ENCODE data around the gene TPM2. TPM values are rescaled to one million over a fixed set of nuclear protein-coding genes. Genes with fewer than 3 reads are reported as not detected.

Gene TPM2
- total and polyA plus RNA-seq, 2 donors (not counting 1 experiment from before 2014, with no cell fraction given): 2.4 to 6.3 TPM

GRCh38 chr9:35723426-35723825, 33.7 kb upstream of the TPM2 start:
- intact Hi-C loops (cut with micrococcal nuclease): no loop called here
- peaks cover 38% of the 10 kb centered on the region for H3K79me2 ChIP-seq (ENCODE audit: control insufficient read depth, insufficient read depth, low read length)
- no peaks in the 10 kb centered on the region for H3K9me3 Mint-ChIP-seq (ENCODE audit: insufficient read depth)
- no peak for ATAC-seq (ENCODE audit: low read depth)
- no peak overlapping the region for H2AFZ ChIP-seq (ENCODE audit: insufficient read depth, low read depth, low read length, poor library complexity, severe bottlenecking)
- H3K36me3 ChIP-seq (replicated peaks in 1 of 2; ENCODE audit: control extremely low read depth in 1 of 2, control insufficient read depth in 1 of 2, extremely low read depth in 1 of 2, insufficient read depth in 2 of 2, low read length in 1 of 2): peaks cover 17 to 88% of the 10 kb centered on the region in 2 experiments
- CTCF ChIA-PET: interaction anchor here (0.5 to 20.4 kb wide), 4 partner anchors 8 to 105 kb away, joined by 3 to 195 read pairs (median 14); partner anchors contain the start of genes CREB3, TLN1 and TPM2
- H3K4me1 ChIP-seq (ENCODE audit: control insufficient read depth in 2 of 2, insufficient read depth in 2 of 2, low read length in 2 of 2): peaks cover 38 to 41% of the 10 kb centered on the region in 2 donors
- H4K20me1 ChIP-seq (ENCODE audit: control insufficient read depth, insufficient read depth, low read length, poor library complexity, severe bottlenecking): peaks cover 58% of the 10 kb centered on the region
- no peaks in the 10 kb centered on the region for H3K27me3 Mint-ChIP-seq
- H3K9me3 ChIP-seq (ENCODE audit: control extremely low read depth in 1 of 3, control insufficient read depth in 2 of 3, insufficient read depth in 1 of 3, low read length in 2 of 3): no peaks in the 10 kb centered on the region
- H3K27ac ChIP-seq (ENCODE audit: low read length in 2 of 2): no peak overlapping the region
- TF ChIP-seq EZH2 (IDR thresholded peaks at IDR 0.05; ENCODE audit: borderline replicate concordance, insufficient read depth, low read depth, low read length, poor library complexity, severe bottlenecking) (no peak), CTCF (IDR thresholded peaks at IDR 0.05) (no peak)
- H3K4me2 ChIP-seq (replicated peaks; ENCODE audit: low read depth, low read length, poor library complexity, severe bottlenecking): no peak overlapping the region
- H3K4me1 Mint-ChIP-seq: peaks cover 22% of the 10 kb centered on the region
- no peak for DNase-seq
- no peak overlapping the region for H3K4me3 ChIP-seq (ENCODE audit: control extremely low read depth in 1 of 5, extremely low read depth in 1 of 5, insufficient read depth in 1 of 5, low read depth in 2 of 5, low read length in 4 of 5)
- 100% methylated on average over 1 of the region's 2 CpGs for WGBS (ENCODE audit: insufficient coverage)
- no peaks in the 10 kb centered on the region for H3K27me3 ChIP-seq (replicated peaks in 1 of 4; ENCODE audit: control extremely low read depth in 1 of 4, control insufficient read depth in 3 of 4, insufficient read depth in 4 of 4, low read length in 3 of 4)
- H3K4me3 Mint-ChIP-seq: no peak overlapping the region
- no peak overlapping the region for H3K27ac Mint-ChIP-seq
- POLR2A ChIA-PET: no interaction called here
- no peak overlapping the region for H3K9ac ChIP-seq (ENCODE audit: low read length)

GRCh38 chr9:35719546-35719945, 29.8 kb upstream of the TPM2 start:
- no peaks in the 10 kb centered on the region for H3K9me3 Mint-ChIP-seq (ENCODE audit: insufficient read depth)
- DNase-seq: no peak
- H3K4me1 ChIP-seq (ENCODE audit: control insufficient read depth in 2 of 2, insufficient read depth in 2 of 2, low read length in 2 of 2): peaks cover 16 to 24% of the 10 kb centered on the region in 2 donors
- peak overlapping the region; percentile 56 for H3K4me2 ChIP-seq (replicated peaks; ENCODE audit: low read depth, low read length, poor library complexity, severe bottlenecking)
- ChIA-PET POLR2A (interaction anchor here (0.5 to 3.5 kb wide), 6 partner anchors 11 to 115 kb away, joined by 3 to 21 read pairs (median 6); partner anchors contain the start of genes CCDC107, CREB3, RMRP and TLN1), CTCF (interaction anchor here (0.7 to 20.4 kb wide), 4 partner anchors 12 to 115 kb away, joined by 3 to 195 read pairs (median 16); partner anchors contain the start of genes ARHGEF39, CREB3, TLN1 and TPM2)
- H3K27ac Mint-ChIP-seq: peak overlapping the region; percentile 86
- peaks cover 45% of the 10 kb centered on the region for H4K20me1 ChIP-seq (ENCODE audit: control insufficient read depth, insufficient read depth, low read length, poor library complexity, severe bottlenecking)
- peak overlapping the region; percentile 29 for H3K4me3 Mint-ChIP-seq
- no peak for ATAC-seq (ENCODE audit: low read depth)
- no peaks in the 10 kb centered on the region for H3K27me3 ChIP-seq (replicated peaks in 1 of 4; ENCODE audit: control extremely low read depth in 1 of 4, control insufficient read depth in 3 of 4, insufficient read depth in 4 of 4, low read length in 3 of 4)
- H3K4me3 ChIP-seq (ENCODE audit: control extremely low read depth in 1 of 5, extremely low read depth in 1 of 5, insufficient read depth in 1 of 5, low read depth in 2 of 5, low read length in 4 of 5): no peak overlapping the region
- no peaks in the 10 kb centered on the region for H3K27me3 Mint-ChIP-seq
- intact Hi-C loops (cut with micrococcal nuclease): loop anchor here (1.0 to 2.0 kb wide), 6 partner anchors 13 to 115 kb away; partner anchors contain the start of genes CCDC107, CD72, CREB3 and RMRP
- H3K4me1 Mint-ChIP-seq: peaks cover 26% of the 10 kb centered on the region
- peaks cover 39% of the 10 kb centered on the region for H3K79me2 ChIP-seq (ENCODE audit: control insufficient read depth, insufficient read depth, low read length)
- no peaks in the 10 kb centered on the region for H3K9me3 ChIP-seq (ENCODE audit: control extremely low read depth in 1 of 3, control insufficient read depth in 2 of 3, insufficient read depth in 1 of 3, low read length in 2 of 3)
- 83% methylated on average over 1 of the region's 4 CpGs for WGBS (ENCODE audit: insufficient coverage)
- no peak overlapping the region for H2AFZ ChIP-seq (ENCODE audit: insufficient read depth, low read depth, low read length, poor library complexity, severe bottlenecking)
- no peak overlapping the region for H3K9ac ChIP-seq (ENCODE audit: low read length)
- TF ChIP-seq EZH2 (IDR thresholded peaks at IDR 0.05; ENCODE audit: borderline replicate concordance, insufficient read depth, low read depth, low read length, poor library complexity, severe bottlenecking) (no peak), CTCF (IDR thresholded peaks at IDR 0.05) (no peak)
- peaks cover 16 to 96% of the 10 kb centered on the region in 2 experiments for H3K36me3 ChIP-seq (replicated peaks in 1 of 2; ENCODE audit: control extremely low read depth in 1 of 2, control insufficient read depth in 1 of 2, extremely low read depth in 1 of 2, insufficient read depth in 2 of 2, low read length in 1 of 2)
- H3K27ac ChIP-seq (ENCODE audit: low read length in 2 of 2): peak overlapping the region; percentile 61 to 88
